GM23338 (cell line): ENCODE data around the gene SERP1. TPM values are rescaled to one million over a fixed set of nuclear protein-coding genes. Genes with fewer than 3 reads are reported as not detected.
"Not testable (repeated sequence)": the region's sequence is repeated elsewhere in the genome, so short reads cannot be mapped to it uniquely, and the experiment has no call there.

Source experiments
- ATAC-seq: fragments of 200-7000 bp; cut with Tn5 transposase; 3 replicates; pipeline ENCODE4 v1.9.1; 2020
- DNase-seq: peaks from one replicate; pipeline ENCODE4 v3.0.0-alpha.2; 2015; ENCODE audit warnings: low spot score
- H2AFZ ChIP-seq: fragments of 200-600 bp; sonication (generic); 2 replicates; pipeline ENCODE4 v1.8.0; 2016; ENCODE audit warnings: antibody characterized with exemption, mild to moderate bottlenecking, moderate library complexity
- H3F3A ChIP-seq: fragments of 200-600 bp; sonication (generic); replicated peaks from 2 replicates; pipeline ENCODE4 v1.8.0; 2017; ENCODE audit warnings: antibody characterized with exemption, mixed run types, low read depth
- H3K27ac ChIP-seq: fragments of 200-600 bp; sonication (generic); 2 replicates; pipeline ENCODE4 v1.6.1; 2016; ENCODE audit warnings: low read depth
- H3K27me3 ChIP-seq: fragments of 200-600 bp; sonication (generic); 2 replicates; pipeline ENCODE4 v1.8.0; 2016; ENCODE audit warnings: mild to moderate bottlenecking, mixed run types, moderate library complexity; ENCODE audit not compliant: insufficient read depth
- H3K36me3 ChIP-seq: fragments of 200-600 bp; sonication (generic); 2 replicates; pipeline ENCODE4 v1.8.0; 2016; ENCODE audit warnings: mild to moderate bottlenecking; ENCODE audit not compliant: insufficient read depth
- H3K4me1 ChIP-seq: fragments of 200-600 bp; sonication (generic); 2 replicates; pipeline ENCODE4 v1.8.0; 2016; ENCODE audit warnings: mild to moderate bottlenecking, moderate library complexity; ENCODE audit not compliant: insufficient read depth
- H3K4me2 ChIP-seq: fragments of 200-600 bp; sonication (generic); 2 replicates; pipeline ENCODE4 v1.7.1; 2017; ENCODE audit warnings: mixed run types
- H3K4me3 ChIP-seq: fragments of 200-600 bp; sonication (generic); 2 replicates; pipeline ENCODE4 v1.6.1; 2016; ENCODE audit warnings: mixed run types
- H3K79me2 ChIP-seq: fragments of 200-600 bp; sonication (generic); replicated peaks from 2 replicates; pipeline ENCODE4 v1.8.0; 2017; ENCODE audit warnings: mild to moderate bottlenecking; ENCODE audit not compliant: insufficient read depth
- H3K9me2 ChIP-seq: fragments of 200-600 bp; sonication (generic); 2 replicates; pipeline ENCODE4 v1.8.0; 2017; ENCODE audit not compliant: insufficient read depth
- H4K20me1 ChIP-seq: fragments of 200-600 bp; sonication (generic); replicated peaks from 2 replicates; pipeline ENCODE4 v1.8.0; 2017; ENCODE audit warnings: mild to moderate bottlenecking; ENCODE audit not compliant: insufficient read depth
- H3K27ac Mint-ChIP-seq: 2 replicates; pipeline ENCODE4 v1.8.0; 2020; ENCODE audit warnings: inconsistent platforms, mild to moderate bottlenecking, moderate library complexity, mixed read lengths
- H3K27me3 Mint-ChIP-seq: 3 replicates; pipeline ENCODE4 v1.8.0; 2022; ENCODE audit warnings: low read depth, mild to moderate bottlenecking, moderate library complexity, mixed read lengths, inconsistent platforms; ENCODE audit not compliant: insufficient read depth, poor library complexity
- H3K36me3 Mint-ChIP-seq: 3 replicates; pipeline ENCODE4 v1.8.0; 2021; ENCODE audit warnings: low read depth, mild to moderate bottlenecking, inconsistent platforms, moderate library complexity, mixed read lengths
- H3K4me1 Mint-ChIP-seq: 3 replicates; pipeline ENCODE4 v1.8.0; 2020; ENCODE audit warnings: mild to moderate bottlenecking, inconsistent platforms, mixed read lengths
- H3K4me3 Mint-ChIP-seq: 3 replicates; pipeline ENCODE4 v1.8.0; 2021; ENCODE audit warnings: moderate library complexity, mild to moderate bottlenecking, inconsistent platforms, mixed read lengths
- H3K9me3 Mint-ChIP-seq: 3 replicates; pipeline ENCODE4 v1.8.0; 2020; ENCODE audit warnings: moderate library complexity, mild to moderate bottlenecking, inconsistent platforms, mixed read lengths
- EZH2phosphoT487 ChIP-seq: fragments of 200-600 bp; sonication (generic); IDR thresholded peaks from one replicate; pipeline ENCODE4 v1.8.1; 2018; ENCODE audit warnings: antibody characterized with exemption; ENCODE audit not compliant: unreplicated experiment
- JUNB ChIP-seq: IDR thresholded peaks from one replicate; pipeline ENCODE4 v1.6.1; 2016; ENCODE audit warnings: antibody characterized with exemption; ENCODE audit not compliant: unreplicated experiment
- STAT1 ChIP-seq: IDR thresholded peaks from one replicate; pipeline ENCODE4 v1.6.1; 2016; ENCODE audit warnings: antibody characterized with exemption; ENCODE audit not compliant: unreplicated experiment
- polyA plus RNA-seq: library from polyadenylated mRNA; unstranded; fragments of >200 nt; fragmentation: Nextera tagmentation; extraction: Ambion mirVana; gene quantifications from 2 replicates; pipeline ENCODE4 v1.2.1, GENCODE V29; 2016
- total RNA-seq: library from RNA; depleted of rRNA; stranded (reverse); fragments of >200 nt; shearing (Covaris generic); gene quantifications from 2 replicates; pipeline ENCODE4 v1.2.3, GENCODE V29; 2014
- TF ChIP-seq, protein P1 (sequence below): IDR thresholded peaks from one replicate; pipeline ENCODE4 v1.6.1; 2018; ENCODE audit warnings: antibody characterized with exemption; ENCODE audit not compliant: unreplicated experiment
- TF ChIP-seq, protein P2 (sequence below): IDR thresholded peaks from 2 replicates; pipeline ENCODE4 v1.6.1; 2016; ENCODE audit warnings: antibody characterized with exemption
- TF ChIP-seq, protein P3 (sequence below), 2 experiments: fragments of 200-600 bp in 1 of 2; sonication (generic) in 1 of 2; conservative IDR thresholded peaks; 2 replicates each; pipeline versions ENCODE4 v1.5.1 to v1.6.1; 2016 to 2017; ENCODE audit warnings: antibody characterized with exemption in 2 of 2, low read depth in 2 of 2, mild to moderate bottlenecking in 2 of 2, moderate library complexity in 1 of 2

Gene SERP1
- total and polyA plus RNA-seq, 2 experiments from 2014 or later = 211 to 252 TPM

- H3K27ac Mint-ChIP-seq = not testable (repeated sequence)
Observed at GRCh38 chr3:150500960-150501359, 45.3 kb downstream of the SERP1 start.

DNA sequence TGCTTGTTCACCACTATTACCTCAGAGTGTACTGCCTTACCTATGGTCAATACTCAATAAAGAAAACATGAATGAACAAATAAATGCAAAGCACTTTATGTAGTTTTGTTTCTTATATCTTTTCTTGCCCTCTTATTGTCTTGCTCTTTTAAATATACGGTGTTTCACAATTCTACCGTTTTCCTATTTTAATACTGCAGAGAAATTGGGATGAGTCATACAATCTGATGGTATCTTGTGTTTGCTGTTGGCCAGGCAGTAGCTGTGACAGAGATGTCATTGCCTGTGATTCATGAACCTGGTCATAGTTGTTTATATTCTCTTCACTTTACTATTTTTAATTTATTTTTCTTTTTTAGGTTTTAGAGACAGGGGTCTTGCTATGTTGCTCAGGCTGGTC lies 48.3 kb downstream of the SERP1 start:
- Mint-ChIP-seq H3K4me1 (peaks cover 2% of the 10 kb centered on the region; the same call in 2 of the 3 replicates), H3K36me3 (peaks cover 26% of the 10 kb centered on the region), H3K4me3 (no peak overlapping the region), H3K9me3 (peaks cover 28% of the 10 kb centered on the region), H3K27ac (no peak overlapping the region), H3K27me3 (peaks cover 2% of the 10 kb centered on the region)
- Histone ChIP-seq H2AFZ (no peak overlapping the region), H3F3A (no peaks in the 10 kb centered on the region), H3K9me2 (no peaks in the 10 kb centered on the region), H4K20me1 (no peaks in the 10 kb centered on the region), H3K4me3 (no peak overlapping the region), H3K27me3 (no peaks in the 10 kb centered on the region), H3K79me2 (no peaks in the 10 kb centered on the region), H3K4me2 (no peak overlapping the region), H3K27ac (no peak overlapping the region), H3K4me1 (no peaks in the 10 kb centered on the region), H3K36me3 (peaks cover 3% of the 10 kb centered on the region; the same call in 1 of the 2 replicates)
- TF ChIP-seq STAT1 (no peak), JUNB (no peak)
- no peak for DNase-seq
- ATAC-seq = no peak

More at GRCh38 chr3:150500960-150501359, 45.3 kb downstream of the SERP1 start:
- not testable (repeated sequence) for H3F3A ChIP-seq, H3K4me3 ChIP-seq, H3K27ac ChIP-seq, H3K4me3 Mint-ChIP-seq, H3K4me2 ChIP-seq, ATAC-seq, H3K4me1 ChIP-seq, H3K79me2 ChIP-seq, DNase-seq, H3K27me3 ChIP-seq, H3K4me1 Mint-ChIP-seq, H4K20me1 ChIP-seq, H3K9me2 ChIP-seq, H2AFZ ChIP-seq, H3K27me3 Mint-ChIP-seq, H3K36me3 ChIP-seq
- peaks cover 28% of the 10 kb centered on the region for H3K9me3 Mint-ChIP-seq
- H3K36me3 Mint-ChIP-seq = peaks cover 26% of the 10 kb centered on the region

GRCh38 chr3:150495563-150496168 lies 50.6 kb downstream of the SERP1 start:
- peaks cover 14% of the 10 kb centered on the region for H3K9me3 Mint-ChIP-seq
- peak; percentile 47; the same call in 2 of the 3 replicates for ATAC-seq

More at GRCh38 chr3:150495563-150496168, 50.6 kb downstream of the SERP1 start:
- TF ChIP-seq, protein P1, sequence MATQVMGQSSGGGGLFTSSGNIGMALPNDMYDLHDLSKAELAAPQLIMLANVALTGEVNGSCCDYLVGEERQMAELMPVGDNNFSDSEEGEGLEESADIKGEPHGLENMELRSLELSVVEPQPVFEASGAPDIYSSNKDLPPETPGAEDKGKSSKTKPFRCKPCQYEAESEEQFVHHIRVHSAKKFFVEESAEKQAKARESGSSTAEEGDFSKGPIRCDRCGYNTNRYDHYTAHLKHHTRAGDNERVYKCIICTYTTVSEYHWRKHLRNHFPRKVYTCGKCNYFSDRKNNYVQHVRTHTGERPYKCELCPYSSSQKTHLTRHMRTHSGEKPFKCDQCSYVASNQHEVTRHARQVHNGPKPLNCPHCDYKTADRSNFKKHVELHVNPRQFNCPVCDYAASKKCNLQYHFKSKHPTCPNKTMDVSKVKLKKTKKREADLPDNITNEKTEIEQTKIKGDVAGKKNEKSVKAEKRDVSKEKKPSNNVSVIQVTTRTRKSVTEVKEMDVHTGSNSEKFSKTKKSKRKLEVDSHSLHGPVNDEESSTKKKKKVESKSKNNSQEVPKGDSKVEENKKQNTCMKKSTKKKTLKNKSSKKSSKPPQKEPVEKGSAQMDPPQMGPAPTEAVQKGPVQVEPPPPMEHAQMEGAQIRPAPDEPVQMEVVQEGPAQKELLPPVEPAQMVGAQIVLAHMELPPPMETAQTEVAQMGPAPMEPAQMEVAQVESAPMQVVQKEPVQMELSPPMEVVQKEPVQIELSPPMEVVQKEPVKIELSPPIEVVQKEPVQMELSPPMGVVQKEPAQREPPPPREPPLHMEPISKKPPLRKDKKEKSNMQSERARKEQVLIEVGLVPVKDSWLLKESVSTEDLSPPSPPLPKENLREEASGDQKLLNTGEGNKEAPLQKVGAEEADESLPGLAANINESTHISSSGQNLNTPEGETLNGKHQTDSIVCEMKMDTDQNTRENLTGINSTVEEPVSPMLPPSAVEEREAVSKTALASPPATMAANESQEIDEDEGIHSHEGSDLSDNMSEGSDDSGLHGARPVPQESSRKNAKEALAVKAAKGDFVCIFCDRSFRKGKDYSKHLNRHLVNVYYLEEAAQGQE = no peak
- TF ChIP-seq, protein P2, sequence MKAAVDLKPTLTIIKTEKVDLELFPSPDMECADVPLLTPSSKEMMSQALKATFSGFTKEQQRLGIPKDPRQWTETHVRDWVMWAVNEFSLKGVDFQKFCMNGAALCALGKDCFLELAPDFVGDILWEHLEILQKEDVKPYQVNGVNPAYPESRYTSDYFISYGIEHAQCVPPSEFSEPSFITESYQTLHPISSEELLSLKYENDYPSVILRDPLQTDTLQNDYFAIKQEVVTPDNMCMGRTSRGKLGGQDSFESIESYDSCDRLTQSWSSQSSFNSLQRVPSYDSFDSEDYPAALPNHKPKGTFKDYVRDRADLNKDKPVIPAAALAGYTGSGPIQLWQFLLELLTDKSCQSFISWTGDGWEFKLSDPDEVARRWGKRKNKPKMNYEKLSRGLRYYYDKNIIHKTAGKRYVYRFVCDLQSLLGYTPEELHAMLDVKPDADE = no peak
- TF ChIP-seq EZH2phosphoT487 = no peak
- TF ChIP-seq, protein P3, sequence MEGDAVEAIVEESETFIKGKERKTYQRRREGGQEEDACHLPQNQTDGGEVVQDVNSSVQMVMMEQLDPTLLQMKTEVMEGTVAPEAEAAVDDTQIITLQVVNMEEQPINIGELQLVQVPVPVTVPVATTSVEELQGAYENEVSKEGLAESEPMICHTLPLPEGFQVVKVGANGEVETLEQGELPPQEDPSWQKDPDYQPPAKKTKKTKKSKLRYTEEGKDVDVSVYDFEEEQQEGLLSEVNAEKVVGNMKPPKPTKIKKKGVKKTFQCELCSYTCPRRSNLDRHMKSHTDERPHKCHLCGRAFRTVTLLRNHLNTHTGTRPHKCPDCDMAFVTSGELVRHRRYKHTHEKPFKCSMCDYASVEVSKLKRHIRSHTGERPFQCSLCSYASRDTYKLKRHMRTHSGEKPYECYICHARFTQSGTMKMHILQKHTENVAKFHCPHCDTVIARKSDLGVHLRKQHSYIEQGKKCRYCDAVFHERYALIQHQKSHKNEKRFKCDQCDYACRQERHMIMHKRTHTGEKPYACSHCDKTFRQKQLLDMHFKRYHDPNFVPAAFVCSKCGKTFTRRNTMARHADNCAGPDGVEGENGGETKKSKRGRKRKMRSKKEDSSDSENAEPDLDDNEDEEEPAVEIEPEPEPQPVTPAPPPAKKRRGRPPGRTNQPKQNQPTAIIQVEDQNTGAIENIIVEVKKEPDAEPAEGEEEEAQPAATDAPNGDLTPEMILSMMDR (conservative IDR thresholded peaks at IDR 0.05; ENCODE audit: low read depth in 2 of 2) = peak; percentile 66 to 95
- DNase-seq = peak; percentile 66
- Histone ChIP-seq H2AFZ (no peak overlapping the region), H3K9me2 (no peaks in the 10 kb centered on the region), H3K27me3 (no peaks in the 10 kb centered on the region), H3F3A (no peaks in the 10 kb centered on the region), H3K36me3 (no peaks in the 10 kb centered on the region; the same call in 1 of the 2 replicates), H3K79me2 (no peaks in the 10 kb centered on the region), H3K4me1 (no peaks in the 10 kb centered on the region), H4K20me1 (no peaks in the 10 kb centered on the region), H3K27ac (no peak overlapping the region), H3K4me2 (no peak overlapping the region), H3K4me3 (no peak overlapping the region)
- Mint-ChIP-seq H3K4me1 (peaks cover 2% of the 10 kb centered on the region; the same call in 2 of the 3 replicates), H3K27me3 (peaks cover 2% of the 10 kb centered on the region), H3K4me3 (no peak overlapping the region), H3K36me3 (peaks cover 11% of the 10 kb centered on the region; the same call in 2 of the 3 replicates), H3K27ac (no peak overlapping the region)
